Measurements from ENCODE around the gene TNS4. TPM values are rescaled to one million over a fixed set of nuclear protein-coding genes. Genes with fewer than 3 reads are reported as not detected.
A peak's percentile ranks its signal among the peaks of the same experiment; 100 is the strongest.

The TNS4 gene
- total RNA-seq, 1 experiment from 2014 or later: 36.6 TPM

DNA sequence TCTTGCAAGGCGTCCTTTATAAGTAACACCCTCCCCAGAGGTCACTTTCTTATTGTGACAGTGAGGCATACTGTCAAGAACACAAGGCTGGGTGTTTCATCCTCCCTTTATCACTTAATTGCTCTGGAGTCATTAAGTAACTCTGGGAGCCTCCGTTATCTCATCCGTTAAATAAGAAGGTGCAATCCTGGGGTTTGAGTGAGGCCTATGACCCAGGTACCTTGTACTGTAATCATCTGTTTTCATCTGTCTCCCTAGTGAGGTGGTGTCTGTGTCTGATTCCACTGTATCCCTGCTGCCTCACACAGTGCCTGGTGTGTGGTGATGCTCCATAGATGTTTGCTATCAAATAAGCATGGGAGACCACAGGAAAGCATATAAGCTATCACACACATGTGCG is 17.7 kb downstream of the TNS4 start:
- POLR2A ChIA-PET: interaction anchor here (1.1 kb wide), 1 partner anchor 18 kb away, joined by 3 read pairs; the partner anchor contains the start of gene TNS4
- H4K20me1 ChIP-seq (ENCODE audit: insufficient read depth): no peaks in the 10 kb centered on the region
- intact Hi-C loops (cut with micrococcal nuclease): no loop called here
- no peaks in the 10 kb centered on the region for H3K79me2 ChIP-seq (ENCODE audit: insufficient read depth, low read length)
- H2AFZ ChIP-seq (ENCODE audit: low read depth, low read length, poor library complexity, severe bottlenecking): no peak overlapping the region
- no peak overlapping the region; the same call in 1 of the 2 replicates for H3K27ac ChIP-seq (ENCODE audit: low read depth, low read length)
- no peak for DNase-seq (ENCODE audit: low read depth, low spot score)
- H3K9me3 ChIP-seq (ENCODE audit: control insufficient read depth in 1 of 2, insufficient read depth in 1 of 2, low read depth in 1 of 2, low read length in 2 of 2): no peaks in the 10 kb centered on the region
- RAD21 ChIA-PET (ENCODE audit: low non-redundant PET in 1 of 2, low total read pairs in 2 of 2, uncharacterized antibody in 2 of 2, unreplicated experiment in 2 of 2): no interaction called here
- TF ChIP-seq EGR1 (IDR thresholded peaks at IDR 0.05; ENCODE audit: low read depth): no peak
- TF ChIP-seq FOSL1 (IDR thresholded peaks at IDR 0.05; ENCODE audit: low read depth): no peak
- TF ChIP-seq EZH2 (IDR thresholded peaks at IDR 0.05): no peak
- no peak for TF ChIP-seq POLR2AphosphoS5 (IDR thresholded peaks at IDR 0.05; ENCODE audit: low read depth, low read length)
- no peak for TF ChIP-seq ZFX (IDR thresholded peaks at IDR 0.05)
- no TSS peak for BruUV-seq (replicated peaks)
- no peak for ATAC-seq
- H3K9ac ChIP-seq (ENCODE audit: low read length): 0 out of 2 replicates have a peak overlapping the region, but pooled peaks have one; percentile 19
- CTCF ChIA-PET: interaction anchor here (1.8 kb wide), 1 partner anchor 8 kb away, joined by 4 read pairs; no protein-coding TSS in a partner anchor
- peak overlapping the region; percentile 51; the same call in 1 of the 2 replicates for H3K4me2 ChIP-seq (ENCODE audit: low read length)
- no peak overlapping the region for H3K4me3 ChIP-seq (replicated peaks in 1 of 2; ENCODE audit: low read depth in 1 of 2, low read length in 2 of 2)
- H3K4me1 ChIP-seq (ENCODE audit: control insufficient read depth in 1 of 2, insufficient read depth in 2 of 2, low read length in 2 of 2): peaks cover 71 to 92% of the 10 kb centered on the region in 2 experiments
- no peaks in the 10 kb centered on the region for H3K27me3 ChIP-seq (ENCODE audit: insufficient read depth, low read length)
- peaks cover 5 to 14% of the 10 kb centered on the region in 2 experiments; a peak in 3 of 4 replicates for H3K36me3 ChIP-seq (ENCODE audit: control insufficient read depth in 1 of 2, insufficient read depth in 2 of 2, low read length in 2 of 2)
- no peaks in the 10 kb centered on the region for H3K9me2 ChIP-seq (ENCODE audit: insufficient read depth)

DNA sequence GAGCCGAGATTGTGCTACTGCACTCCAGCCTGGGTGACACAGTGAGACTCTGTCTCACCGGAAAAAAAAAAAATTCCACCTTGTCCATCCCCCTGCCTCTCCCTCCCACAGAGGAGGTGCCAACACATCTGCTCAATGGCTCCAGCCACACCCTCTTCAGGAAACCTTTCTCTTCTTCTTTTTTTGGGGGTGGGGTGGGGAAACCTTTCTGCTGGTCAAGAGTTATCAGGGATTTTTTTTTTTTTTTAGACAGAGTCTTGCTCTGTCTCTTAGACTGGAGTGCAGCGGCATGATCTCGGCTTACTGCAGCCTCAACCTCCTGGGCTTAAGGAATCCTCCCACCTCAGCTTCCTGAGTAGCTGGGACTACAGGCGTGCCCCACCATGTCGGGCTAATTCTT is 18.7 kb downstream of the TNS4 start:
- ChIA-PET POLR2A (interaction anchor here (1.0 kb wide), 1 partner anchor 16 kb away, joined by 3 read pairs; no protein-coding TSS in a partner anchor), RAD21 (ENCODE audit: low non-redundant PET in 1 of 2, low total read pairs in 2 of 2, uncharacterized antibody in 2 of 2, unreplicated experiment in 2 of 2) (no interaction called here), CTCF (no interaction called here)
- TF ChIP-seq EGR1 (IDR thresholded peaks at IDR 0.05; ENCODE audit: low read depth): no peak
- no peak for TF ChIP-seq SP1 (IDR thresholded peaks at IDR 0.05; ENCODE audit: low read depth)
- TF ChIP-seq RAD21 (IDR thresholded peaks at IDR 0.05; ENCODE audit: low read depth): no peak
- TF ChIP-seq POLR2A (IDR thresholded peaks at IDR 0.05; ENCODE audit: borderline replicate concordance, extremely low read depth, insufficient read depth, insufficient read length): no peak
- no peak for TF ChIP-seq TCF7L2 (IDR thresholded peaks at IDR 0.05; ENCODE audit: borderline replicate concordance, extremely low read depth, insufficient read depth, insufficient read length)
- no peak for TF ChIP-seq EZH2 (IDR thresholded peaks at IDR 0.05)
- no peak for TF ChIP-seq YY1 (IDR thresholded peaks at IDR 0.05; ENCODE audit: extremely low read depth, insufficient replicate concordance, low read depth, low read length)
- no peak for TF ChIP-seq FOSL1 (IDR thresholded peaks at IDR 0.05; ENCODE audit: low read depth)
- no peak for TF ChIP-seq ZFX (IDR thresholded peaks at IDR 0.05)
- no peak for TF ChIP-seq CEBPB (IDR thresholded peaks at IDR 0.05; ENCODE audit: low read depth)
- no peak for TF ChIP-seq SRF (IDR thresholded peaks at IDR 0.05; ENCODE audit: low read depth)
- TF ChIP-seq, protein P1, sequence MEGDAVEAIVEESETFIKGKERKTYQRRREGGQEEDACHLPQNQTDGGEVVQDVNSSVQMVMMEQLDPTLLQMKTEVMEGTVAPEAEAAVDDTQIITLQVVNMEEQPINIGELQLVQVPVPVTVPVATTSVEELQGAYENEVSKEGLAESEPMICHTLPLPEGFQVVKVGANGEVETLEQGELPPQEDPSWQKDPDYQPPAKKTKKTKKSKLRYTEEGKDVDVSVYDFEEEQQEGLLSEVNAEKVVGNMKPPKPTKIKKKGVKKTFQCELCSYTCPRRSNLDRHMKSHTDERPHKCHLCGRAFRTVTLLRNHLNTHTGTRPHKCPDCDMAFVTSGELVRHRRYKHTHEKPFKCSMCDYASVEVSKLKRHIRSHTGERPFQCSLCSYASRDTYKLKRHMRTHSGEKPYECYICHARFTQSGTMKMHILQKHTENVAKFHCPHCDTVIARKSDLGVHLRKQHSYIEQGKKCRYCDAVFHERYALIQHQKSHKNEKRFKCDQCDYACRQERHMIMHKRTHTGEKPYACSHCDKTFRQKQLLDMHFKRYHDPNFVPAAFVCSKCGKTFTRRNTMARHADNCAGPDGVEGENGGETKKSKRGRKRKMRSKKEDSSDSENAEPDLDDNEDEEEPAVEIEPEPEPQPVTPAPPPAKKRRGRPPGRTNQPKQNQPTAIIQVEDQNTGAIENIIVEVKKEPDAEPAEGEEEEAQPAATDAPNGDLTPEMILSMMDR (IDR thresholded peaks at IDR 0.05 in 2 of 3, conservative IDR thresholded peaks at IDR 0.05 in 1 of 3; ENCODE audit: borderline replicate concordance in 1 of 3, insufficient read depth in 1 of 3, low read depth in 2 of 3, low read length in 2 of 3): no peak
- no peak for TF ChIP-seq ZNF274 (IDR thresholded peaks at IDR 0.05; ENCODE audit: low read depth, low read length)
- TF ChIP-seq, protein P2, sequence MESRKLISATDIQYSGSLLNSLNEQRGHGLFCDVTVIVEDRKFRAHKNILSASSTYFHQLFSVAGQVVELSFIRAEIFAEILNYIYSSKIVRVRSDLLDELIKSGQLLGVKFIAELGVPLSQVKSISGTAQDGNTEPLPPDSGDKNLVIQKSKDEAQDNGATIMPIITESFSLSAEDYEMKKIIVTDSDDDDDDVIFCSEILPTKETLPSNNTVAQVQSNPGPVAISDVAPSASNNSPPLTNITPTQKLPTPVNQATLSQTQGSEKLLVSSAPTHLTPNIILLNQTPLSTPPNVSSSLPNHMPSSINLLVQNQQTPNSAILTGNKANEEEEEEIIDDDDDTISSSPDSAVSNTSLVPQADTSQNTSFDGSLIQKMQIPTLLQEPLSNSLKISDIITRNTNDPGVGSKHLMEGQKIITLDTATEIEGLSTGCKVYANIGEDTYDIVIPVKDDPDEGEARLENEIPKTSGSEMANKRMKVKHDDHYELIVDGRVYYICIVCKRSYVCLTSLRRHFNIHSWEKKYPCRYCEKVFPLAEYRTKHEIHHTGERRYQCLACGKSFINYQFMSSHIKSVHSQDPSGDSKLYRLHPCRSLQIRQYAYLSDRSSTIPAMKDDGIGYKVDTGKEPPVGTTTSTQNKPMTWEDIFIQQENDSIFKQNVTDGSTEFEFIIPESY (IDR thresholded peaks at IDR 0.05; ENCODE audit: extremely low read depth, insufficient replicate concordance, low read length): no peak
- Histone ChIP-seq H3K79me2 (ENCODE audit: insufficient read depth, low read length) (no peaks in the 10 kb centered on the region), H2AFZ (ENCODE audit: low read depth, low read length, poor library complexity, severe bottlenecking) (no peak overlapping the region), H3K4me2 (ENCODE audit: low read length) (peak overlapping the region; percentile 51), H3K36me3 (ENCODE audit: control insufficient read depth in 1 of 2, insufficient read depth in 2 of 2, low read length in 2 of 2) (peaks cover 4 to 14% of the 10 kb centered on the region in 2 experiments; a peak in 3 of 4 replicates), H4K20me1 (ENCODE audit: insufficient read depth) (no peaks in the 10 kb centered on the region), H3K4me3 (replicated peaks in 1 of 2; ENCODE audit: low read depth in 1 of 2, low read length in 2 of 2) (no peak overlapping the region), H3K4me1 (ENCODE audit: control insufficient read depth in 1 of 2, insufficient read depth in 2 of 2, low read length in 2 of 2) (peaks cover 71 to 87% of the 10 kb centered on the region in 2 experiments), H3K27me3 (ENCODE audit: insufficient read depth, low read length) (no peaks in the 10 kb centered on the region), H3K27ac (ENCODE audit: low read depth, low read length) (peak overlapping the region; percentile 12; the same call in 1 of the 2 replicates), H3K9ac (ENCODE audit: low read length) (peak overlapping the region; percentile 19), H3K9me3 (ENCODE audit: control insufficient read depth in 1 of 2, insufficient read depth in 1 of 2, low read depth in 1 of 2, low read length in 2 of 2) (no peaks in the 10 kb centered on the region), H3K9me2 (ENCODE audit: insufficient read depth) (no peaks in the 10 kb centered on the region)
- intact Hi-C loops (cut with micrococcal nuclease): no loop called here
- ATAC-seq (peak; percentile 13), DNase-seq (ENCODE audit: low read depth, low spot score) (no peak)
- BruUV-seq (replicated peaks): no TSS peak
